AG04450 (cell line): ENCODE data around the gene RB1. TPM values are rescaled to one million over a fixed set of nuclear protein-coding genes. Genes with fewer than 3 reads are reported as not detected.

Experiments
- CTCF ChIA-PET: fragments of 300-600, 350-600 bp; formaldehyde crosslinking; extraction: SDS; loops from one replicate; lab custom pipeline; 2022; ENCODE audit warnings: antibody characterized with exemption, inconsistent platforms; lab: Charles Lee
- POLR2A ChIA-PET: fragments of 350-600 bp; formaldehyde crosslinking; extraction: SDS; loops from one replicate; lab custom pipeline; 2021; ENCODE audit warnings: antibody characterized with exemption, inconsistent platforms; lab: Yijun Ruan, JAX
- DNase-seq: peaks from one replicate; pipeline ENCODE4 v3.0.0-alpha.2; 2011; ENCODE audit warnings: low read depth, low spot score
- H3K27ac ChIP-seq: one replicate; pipeline ENCODE4 v1.5.1; 2012; ENCODE audit warnings: low read depth, low read length, control low read depth
- H3K27me3 ChIP-seq: one replicate; pipeline ENCODE4 v1.6.0; 2012; ENCODE audit warnings: low read length; ENCODE audit not compliant: control insufficient read depth, insufficient read depth
- H3K4me3 ChIP-seq: 2 replicates; pipeline ENCODE4 v1.5.1; 2011; ENCODE audit warnings: mild to moderate bottlenecking, low read depth, low read length, control low read depth
- H3K9me3 ChIP-seq: 2 replicates; pipeline ENCODE4 v1.5.1; 2012; ENCODE audit warnings: low read length; ENCODE audit not compliant: control insufficient read depth, insufficient read depth
- polyA plus RNA-seq: library from polyadenylated mRNA; depleted of rRNA; stranded (reverse); fragments of >200 nt; gene quantifications from 2 replicates; pipeline ENCODE4 v1.2.3, GENCODE V29; 2011
- TF ChIP-seq, protein P1 (sequence below): IDR thresholded peaks from 2 replicates; pipeline ENCODE4 v1.5.1; 2011; ENCODE audit warnings: low read depth, low read length, control low read depth, inconsistent platforms

Gene RB1
- polyA plus RNA-seq, 1 experiment: 27.3 TPM

DNA sequence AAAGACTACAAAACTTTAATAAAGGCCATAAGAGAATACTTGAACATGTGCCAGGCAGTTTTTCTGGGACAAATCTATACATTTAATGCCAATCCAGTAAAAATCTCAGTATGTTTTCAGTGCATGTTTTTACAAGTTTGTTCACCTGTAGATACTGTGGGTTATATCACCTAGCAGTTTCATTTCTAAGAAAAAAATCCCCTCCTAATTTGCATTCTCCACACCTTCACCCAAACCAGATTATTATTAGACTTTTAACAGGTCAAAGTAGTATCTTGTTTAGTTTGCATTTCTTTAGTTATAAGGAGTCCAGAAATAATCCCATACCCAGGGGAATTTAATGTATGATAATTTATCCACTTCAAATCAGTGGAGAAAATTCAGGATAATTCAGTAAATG is 126.3 kb downstream of the RB1 start:
- POLR2A ChIA-PET: no interaction called here
- no peak for DNase-seq
- TF ChIP-seq, protein P1, sequence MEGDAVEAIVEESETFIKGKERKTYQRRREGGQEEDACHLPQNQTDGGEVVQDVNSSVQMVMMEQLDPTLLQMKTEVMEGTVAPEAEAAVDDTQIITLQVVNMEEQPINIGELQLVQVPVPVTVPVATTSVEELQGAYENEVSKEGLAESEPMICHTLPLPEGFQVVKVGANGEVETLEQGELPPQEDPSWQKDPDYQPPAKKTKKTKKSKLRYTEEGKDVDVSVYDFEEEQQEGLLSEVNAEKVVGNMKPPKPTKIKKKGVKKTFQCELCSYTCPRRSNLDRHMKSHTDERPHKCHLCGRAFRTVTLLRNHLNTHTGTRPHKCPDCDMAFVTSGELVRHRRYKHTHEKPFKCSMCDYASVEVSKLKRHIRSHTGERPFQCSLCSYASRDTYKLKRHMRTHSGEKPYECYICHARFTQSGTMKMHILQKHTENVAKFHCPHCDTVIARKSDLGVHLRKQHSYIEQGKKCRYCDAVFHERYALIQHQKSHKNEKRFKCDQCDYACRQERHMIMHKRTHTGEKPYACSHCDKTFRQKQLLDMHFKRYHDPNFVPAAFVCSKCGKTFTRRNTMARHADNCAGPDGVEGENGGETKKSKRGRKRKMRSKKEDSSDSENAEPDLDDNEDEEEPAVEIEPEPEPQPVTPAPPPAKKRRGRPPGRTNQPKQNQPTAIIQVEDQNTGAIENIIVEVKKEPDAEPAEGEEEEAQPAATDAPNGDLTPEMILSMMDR: no peak
- no peaks in the 10 kb centered on the region for H3K27me3 ChIP-seq
- H3K9me3 ChIP-seq: no peaks in the 10 kb centered on the region
- no peak overlapping the region for H3K27ac ChIP-seq
- CTCF ChIA-PET: interaction anchor here (0.7 kb wide), 1 partner anchor 17 kb away, joined by 3 read pairs; the partner anchor contains the start of gene LPAR6
- no peak overlapping the region for H3K4me3 ChIP-seq

DNA sequence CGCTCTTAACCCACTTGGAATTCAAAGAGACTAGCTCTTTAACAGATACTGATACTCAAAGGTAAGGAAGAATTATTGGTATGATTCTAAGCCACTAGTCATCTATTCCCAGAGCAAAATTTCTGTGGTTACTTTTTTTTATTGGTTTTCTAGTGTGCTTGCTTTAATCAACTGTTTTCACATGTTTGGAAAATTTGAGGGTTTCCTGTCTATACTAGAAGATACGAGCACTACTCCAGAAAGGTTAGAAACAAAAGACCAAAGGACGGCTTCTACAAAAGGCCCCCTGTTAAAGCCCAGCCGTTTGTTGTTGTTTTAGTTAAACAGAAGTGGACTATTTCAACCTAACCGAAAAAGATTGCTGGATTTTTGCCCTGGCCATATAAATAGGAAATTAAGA is 127.9 kb downstream of the RB1 start:
- DNase-seq: no peak
- ChIA-PET CTCF (interaction anchor here (0.5 to 1.1 kb wide), 2 partner anchors 149 to 1007 kb away, joined by 3 read pairs; no protein-coding TSS in a partner anchor), POLR2A (no interaction called here)
- no peak overlapping the region for H3K4me3 ChIP-seq
- TF ChIP-seq, protein P1: no peak
- no peaks in the 10 kb centered on the region for H3K27me3 ChIP-seq
- H3K9me3 ChIP-seq: no peaks in the 10 kb centered on the region
- no peak overlapping the region for H3K27ac ChIP-seq

- TF ChIP-seq, protein P1: no peak
- H3K27me3 ChIP-seq: no peaks in the 10 kb centered on the region
- ChIA-PET POLR2A (no interaction called here), CTCF (interaction anchor here (1.1 kb wide), 1 partner anchor 148 kb away, joined by 3 read pairs; no protein-coding TSS in a partner anchor)
- no peak overlapping the region for H3K4me3 ChIP-seq
- H3K27ac ChIP-seq: no peak overlapping the region
- no peaks in the 10 kb centered on the region for H3K9me3 ChIP-seq
- DNase-seq: no peak
Observed at GRCh38 chr13:48431987-48432615, 128.6 kb downstream of the RB1 start.

DNA sequence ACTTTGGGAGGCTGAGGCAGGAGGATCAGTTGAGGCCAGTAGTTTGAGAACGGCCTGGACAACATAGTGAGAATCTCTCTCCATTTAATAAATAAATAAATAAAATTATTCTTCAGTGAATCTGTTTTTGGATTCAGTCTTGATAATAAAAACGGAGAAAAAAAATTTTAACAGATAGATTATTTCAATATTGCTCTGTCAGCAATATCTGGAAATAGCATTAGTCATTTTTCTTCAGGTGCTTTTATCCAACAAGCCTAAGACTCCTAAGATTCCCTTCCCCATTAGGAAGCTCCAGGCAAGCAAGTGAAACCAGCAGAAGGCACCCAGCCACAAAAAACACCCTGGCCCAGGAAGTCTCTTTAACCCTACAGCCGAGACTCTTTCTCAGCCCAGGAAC is 130.6 kb downstream of the RB1 start:
- POLR2A ChIA-PET: no interaction called here
- H3K27me3 ChIP-seq: no peaks in the 10 kb centered on the region
- TF ChIP-seq, protein P1: no peak

DNA sequence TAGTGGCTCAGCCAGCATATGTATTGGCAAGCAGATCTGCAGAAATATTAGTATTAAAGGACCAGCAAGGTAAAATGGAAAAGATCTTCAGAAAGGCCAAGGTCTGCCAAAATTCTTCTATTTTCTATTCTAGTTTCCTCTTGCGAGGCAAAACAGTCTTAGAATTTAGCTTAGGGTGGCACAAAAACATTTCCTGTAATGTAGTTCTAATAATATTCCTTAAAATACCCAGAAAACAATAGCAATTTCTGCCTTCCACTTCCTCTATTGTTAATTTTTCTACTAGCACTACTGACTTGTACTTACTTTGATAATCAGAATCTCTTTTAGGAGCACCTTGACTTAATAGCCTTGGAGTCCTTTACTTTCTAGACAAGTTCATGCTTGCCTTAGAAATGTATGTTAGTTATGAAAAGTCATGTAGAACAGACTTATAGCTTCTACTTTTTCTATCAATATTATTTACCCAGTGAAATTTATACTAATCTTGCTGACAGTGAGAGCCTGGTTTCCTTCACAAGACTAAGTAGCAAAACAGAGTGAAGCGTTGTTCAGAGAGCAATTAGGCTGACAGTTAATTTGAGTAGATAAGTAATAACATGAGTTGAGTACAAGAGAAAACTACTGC is 133.2 kb downstream of the RB1 start:
- Histone ChIP-seq H3K4me3 (no peak overlapping the region), H3K9me3 (no peaks in the 10 kb centered on the region), H3K27ac (no peak overlapping the region), H3K27me3 (no peaks in the 10 kb centered on the region)
- DNase-seq: no peak
- POLR2A ChIA-PET: no interaction called here
- TF ChIP-seq, protein P1: no peak
- CTCF ChIA-PET: no interaction called here

More for the DNA sequence above, 130.6 kb downstream of the RB1 start:
- no peak for DNase-seq
- no peak overlapping the region for H3K4me3 ChIP-seq
- CTCF ChIA-PET: no interaction called here
- H3K9me3 ChIP-seq: no peaks in the 10 kb centered on the region
- H3K27ac ChIP-seq: no peak overlapping the region
